SIG-M5 treated with dmso at 0.1 percent for 504 hours (cell line): ENCODE measurements around the gene LPP.
A peak's percentile ranks its signal among the peaks of the same experiment; 100 is the strongest.

Source experiments
- DNase-seq: peaks from one replicate; lab custom pipeline; 2025; ENCODE audit not compliant: unreplicated experiment; lab: John Stamatoyannopoulos, UW

Gene LPP

GRCh38 chr3:188761439-188761838 lies 607.5 kb downstream of the LPP start:
- DNase-seq, result no peak

GRCh38 chr3:188761964-188762363 lies 608.0 kb downstream of the LPP start:
- DNase-seq, result no peak

- no peak for DNase-seq
Measured at GRCh38 chr3:188764609-188765008, 610.7 kb downstream of the LPP start.

DNA sequence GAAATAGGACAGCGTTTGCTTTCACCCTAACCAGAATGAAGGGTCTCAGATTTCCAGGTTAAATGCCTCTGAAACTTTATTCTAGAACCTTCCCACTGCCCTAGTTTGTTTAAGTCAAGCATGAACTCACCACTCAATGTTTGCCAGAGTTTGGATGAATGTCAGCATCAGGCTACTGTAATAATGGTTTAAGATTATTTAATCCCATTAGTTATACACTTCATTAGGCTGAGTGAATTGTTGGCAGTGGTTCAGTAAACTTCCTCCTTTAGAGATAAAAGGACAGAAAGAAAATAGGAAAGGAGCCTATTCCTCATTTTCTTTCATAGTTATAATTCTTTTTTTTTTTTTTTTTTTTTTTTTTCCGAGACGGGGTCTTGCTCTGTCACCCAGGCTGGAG lies 615.9 kb downstream of the LPP start:
- no peak for DNase-seq

- no peak for DNase-seq
Measured at GRCh38 chr3:188772886-188773285, 618.9 kb downstream of the LPP start.

DNA sequence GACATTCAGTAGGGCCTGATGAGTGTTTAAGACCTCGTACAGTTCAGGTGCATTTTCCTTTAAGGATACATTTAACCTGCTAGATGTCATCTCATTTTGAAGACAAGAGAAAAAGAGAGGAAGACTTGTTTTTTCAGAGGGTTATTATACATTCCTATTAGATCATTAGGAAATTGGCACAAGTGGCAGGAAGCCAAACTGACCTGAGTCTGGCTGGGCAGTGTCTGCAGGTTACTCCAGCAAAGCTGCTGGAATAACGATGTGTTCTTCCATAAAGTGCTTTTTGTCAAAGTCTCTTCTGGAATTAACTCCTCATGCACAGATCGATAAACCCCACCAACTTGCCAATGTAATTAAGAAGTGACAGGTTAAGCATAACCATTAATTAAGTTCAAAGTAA lies 621.5 kb downstream of the LPP start:
- DNase-seq, result no peak

DNA sequence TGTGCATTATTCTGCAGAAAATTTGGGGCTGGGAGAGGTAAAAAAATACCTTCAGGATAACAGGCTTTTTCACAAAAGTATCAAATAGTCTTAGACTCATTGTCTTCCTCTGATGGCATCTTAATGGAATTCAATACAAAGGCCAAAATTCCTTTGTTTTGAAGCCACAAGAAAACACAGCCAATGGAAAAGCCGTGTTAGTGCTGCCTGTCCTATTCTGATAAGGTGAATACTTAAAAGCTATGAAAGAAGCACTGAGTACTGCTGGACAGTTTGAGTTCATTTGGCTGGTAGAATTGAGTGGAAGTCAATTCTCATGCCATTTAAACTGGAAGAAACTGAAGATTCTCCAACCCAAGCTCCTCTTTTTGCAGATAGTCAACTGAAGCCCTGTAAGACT lies 622.5 kb downstream of the LPP start:
- DNase-seq, result no peak

- no peak for DNase-seq
Measured at GRCh38 chr3:188778091-188778852, 624.3 kb downstream of the LPP start.

DNA sequence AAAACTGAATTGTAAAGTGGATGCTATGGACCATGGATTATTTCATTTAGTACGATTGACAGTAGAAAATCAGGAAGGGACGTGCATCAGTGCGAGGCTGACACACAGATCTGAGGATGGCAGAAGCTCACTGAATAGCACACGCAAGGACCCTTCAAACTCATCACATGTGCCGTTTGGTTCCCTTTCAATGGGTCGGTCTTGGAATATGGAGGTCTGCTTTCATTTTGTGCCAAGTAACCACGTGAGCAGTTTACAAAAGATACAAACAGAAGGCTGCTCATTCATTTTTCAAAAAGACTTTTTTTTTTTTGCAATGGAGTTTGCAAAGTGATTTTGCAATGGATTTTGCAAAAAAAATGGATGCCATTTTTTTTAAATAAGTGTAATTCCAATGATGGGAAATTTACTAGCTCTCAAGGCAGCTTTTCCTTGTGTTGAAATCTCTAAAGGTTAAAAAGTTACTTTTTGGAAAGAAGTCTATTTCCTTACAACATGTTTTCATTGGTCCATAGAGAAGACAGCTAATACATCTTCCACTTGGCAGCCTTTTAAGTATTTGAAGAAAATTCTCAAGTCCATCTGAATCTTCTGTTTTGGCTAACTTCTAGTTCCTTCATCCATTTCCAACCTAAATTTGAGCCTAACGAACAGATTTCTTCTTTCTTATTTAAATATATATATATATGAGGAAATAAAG lies 625.5 kb downstream of the LPP start:
- no peak for DNase-seq

- peak; percentile 85 for DNase-seq
Measured at GRCh38 chr3:188780193-188781147, 626.5 kb downstream of the LPP start.

GRCh38 chr3:188782613-188783124 lies 628.7 kb downstream of the LPP start:
- DNase-seq, result no peak

GRCh38 chr3:188786424-188786823 lies 632.5 kb downstream of the LPP start:
- DNase-seq, result no peak

- DNase-seq, result peak; percentile 98
Measured at GRCh38 chr3:188788621-188789081, 634.7 kb downstream of the LPP start.

DNA sequence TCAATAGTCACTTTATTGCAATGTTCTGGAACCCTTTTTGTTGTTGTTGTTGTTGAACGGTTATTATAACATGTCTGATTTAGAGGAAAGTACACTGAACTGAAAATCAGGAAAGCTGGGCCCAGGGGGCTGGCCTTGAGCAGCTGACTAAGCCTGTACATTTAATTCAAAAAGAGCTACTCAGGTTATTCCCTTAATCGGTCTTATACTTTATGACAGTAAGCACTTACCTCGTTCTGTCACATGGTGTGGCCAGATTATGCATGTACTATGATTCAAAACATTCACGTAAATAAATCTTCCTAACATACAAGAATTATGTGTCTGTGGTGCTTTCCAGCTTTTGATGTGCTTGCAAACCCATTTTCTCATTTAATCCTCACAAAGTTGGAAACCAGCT lies 635.3 kb downstream of the LPP start:
- DNase-seq, result no peak

DNA sequence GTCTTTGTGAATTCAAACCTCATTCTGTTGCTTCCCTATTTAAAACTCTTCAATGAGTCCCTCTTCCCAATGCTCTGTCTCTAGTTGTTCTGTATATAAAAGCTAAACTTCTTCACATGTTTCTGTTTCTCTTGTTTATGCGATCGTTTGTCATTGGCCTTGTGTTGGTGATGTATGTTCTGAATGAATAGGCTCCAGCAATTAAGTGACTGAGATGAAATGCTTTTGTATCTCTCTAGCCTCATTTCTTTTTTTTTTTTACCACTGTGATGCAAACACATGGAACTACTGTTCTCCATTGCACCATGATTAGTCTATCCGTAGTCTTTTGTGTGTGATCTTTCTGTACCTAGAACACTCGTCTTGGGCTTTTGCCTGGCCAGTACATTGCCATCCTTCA lies 637.4 kb downstream of the LPP start:
- DNase-seq, result no peak

GRCh38 chr3:188792793-188793192 lies 638.8 kb downstream of the LPP start:
- DNase-seq, result no peak

GRCh38 chr3:188796122-188796631 lies 642.2 kb downstream of the LPP start:
- DNase-seq, result peak; percentile 94

GRCh38 chr3:188797045-188797444 lies 643.1 kb downstream of the LPP start:
- DNase-seq, result peak; percentile 10

DNA sequence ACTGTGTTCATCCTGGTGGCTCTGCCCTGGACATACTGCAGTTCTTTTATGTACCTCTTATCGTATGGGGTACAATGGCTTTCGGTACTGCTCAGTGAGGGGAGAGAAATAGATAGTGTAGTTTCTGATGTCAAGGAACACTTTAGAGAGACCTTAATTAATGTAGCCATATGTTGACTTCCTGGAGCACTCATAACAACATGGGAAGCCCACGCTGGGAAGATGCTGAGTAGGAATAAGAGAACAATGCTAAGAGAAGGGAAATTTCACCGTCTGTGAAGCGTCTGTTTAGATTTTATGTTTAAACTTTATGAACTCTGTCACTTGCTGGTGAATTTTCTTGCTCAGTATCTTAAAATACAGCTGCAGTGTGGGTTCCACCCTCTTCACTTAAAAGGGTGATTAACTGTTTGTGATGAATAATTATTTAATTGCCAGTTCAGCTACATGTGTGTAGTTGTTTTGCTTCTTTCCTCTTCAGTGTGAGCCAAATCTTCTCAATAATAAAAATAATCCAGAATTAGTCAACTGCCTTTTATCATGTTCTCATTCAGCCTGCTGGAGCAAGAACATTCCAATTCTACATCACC lies 644.7 kb downstream of the LPP start:
- no peak for DNase-seq

DNA sequence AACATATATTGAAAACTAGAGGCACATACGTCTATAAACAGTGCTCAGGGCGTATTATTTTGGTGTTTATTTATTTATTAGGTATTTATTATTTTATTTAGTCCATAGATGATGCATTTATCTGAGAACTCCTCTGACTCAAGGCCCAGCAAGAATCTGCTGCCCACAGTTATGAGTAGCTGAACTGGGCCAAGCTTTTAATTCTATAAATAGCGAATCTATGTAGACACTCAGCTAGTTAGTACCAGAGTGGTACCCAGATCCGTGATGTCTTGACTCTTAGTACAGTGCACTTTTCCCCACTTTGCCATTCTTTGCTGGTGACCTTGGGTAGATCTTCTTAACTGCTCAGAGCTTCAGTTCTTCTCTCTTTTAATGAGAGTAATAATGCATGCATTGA lies 647.4 kb downstream of the LPP start:
- no peak for DNase-seq

DNA sequence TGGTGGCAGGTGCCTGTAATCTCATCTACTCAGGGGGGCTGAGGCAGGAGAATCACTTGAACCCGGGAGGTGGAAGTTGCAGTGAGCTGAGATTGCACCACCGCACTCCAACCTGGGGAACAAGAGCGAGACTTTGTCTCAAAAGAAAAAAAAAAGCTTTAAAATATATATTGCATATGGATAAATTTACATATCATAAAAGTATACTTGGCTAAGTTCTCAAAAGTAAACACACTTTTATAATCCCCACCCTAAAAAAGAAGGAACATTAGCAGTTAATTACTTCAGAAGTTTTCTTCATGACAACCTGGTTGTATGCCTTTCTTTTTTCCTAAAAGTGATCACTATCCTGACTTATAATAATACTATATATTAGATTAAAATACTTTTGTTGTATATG lies 648.7 kb downstream of the LPP start:
- DNase-seq, result no peak
